A549 (cell line): ENCODE data around the gene ACADSB. TPM values are rescaled to one million over a fixed set of nuclear protein-coding genes. Genes with fewer than 3 reads are reported as not detected.

Experiments
- ATAC-seq, 2 experiments: fragments of 200-7000 bp in 1 of 2; fragments of >200 bp in 1 of 2; cut with Nextera tagmentation in 1 of 2; cut with Tn5 transposase in 1 of 2; 3 replicates each; pipeline versions ENCODE4 v1.8.0 to v1.9.1; 2018 to 2020; ENCODE audit warnings: mild to moderate bottlenecking in 1 of 2, moderate library complexity in 1 of 2
- CTCF ChIA-PET: fragments of 300-600 bp; sonication (Branson Sonifier 250); formaldehyde crosslinking; extraction: SDS; loops from one replicate; lab custom pipeline; 2021; ENCODE audit warnings: antibody characterized with exemption, inconsistent platforms; lab: Yijun Ruan, JAX
- POLR2A ChIA-PET: fragments of 350-600 bp; formaldehyde crosslinking; extraction: SDS; loops from one replicate; lab custom pipeline; 2021; ENCODE audit warnings: antibody characterized with exemption, inconsistent platforms; lab: Yijun Ruan, JAX
- DNase-seq, 2 experiments: peaks; one replicate each; pipeline versions ENCODE4 v3.0.0 to v3.0.0-alpha.2; 2011 to 2016; ENCODE audit warnings: low read depth in 1 of 2, low spot score in 1 of 2
- FAIRE-seq: peaks from 2 replicates; lab custom pipeline; 2011; peaks lifted over from hg19 to GRCh38; lab: Jason Lieb, UNC
- H3K27ac ChIP-seq, 2 experiments: fragments of >200 bp; sonication (Bioruptor Twin); formaldehyde crosslinking; 3 replicates each; pipeline ENCODE4 v1.5.1; 2016 to 2017
- H3K4me1 ChIP-seq: fragments of >200 bp; sonication (Bioruptor Twin); formaldehyde crosslinking; 3 replicates; pipeline ENCODE4 v1.6.1; 2016
- H3K4me2 ChIP-seq: fragments of >200 bp; sonication (Bioruptor Twin); formaldehyde crosslinking; 3 replicates; pipeline ENCODE4 v1.6.1; 2016
- H3K4me3 ChIP-seq: fragments of >200 bp; sonication (Bioruptor Twin); formaldehyde crosslinking; 3 replicates; pipeline ENCODE4 v1.5.1; 2016
- H3K9me3 ChIP-seq: fragments of >200 bp; sonication (Bioruptor Twin); formaldehyde crosslinking; 3 replicates; pipeline ENCODE4 v1.6.1; 2016
- BCL3 ChIP-seq: fragments of >200 bp; sonication (Bioruptor Twin); formaldehyde crosslinking; IDR thresholded peaks from 3 replicates; pipeline ENCODE4 v1.6.1; 2016
- CHD4 ChIP-seq: fragments of 200-600 bp; sonication (generic); IDR thresholded peaks from 2 replicates; pipeline ENCODE4 v1.6.1; 2016; ENCODE audit warnings: antibody characterized with exemption, mild to moderate bottlenecking, borderline replicate concordance
- CTCF ChIP-seq: fragments of >200 bp; sonication (Bioruptor Twin); formaldehyde crosslinking; IDR thresholded peaks from 3 replicates; pipeline ENCODE4 v1.5.1; 2016
- EHMT2 ChIP-seq: fragments of 200-600 bp; sonication (generic); IDR thresholded peaks from 2 replicates; pipeline ENCODE4 v1.6.1; 2016; ENCODE audit warnings: antibody characterized with exemption, low read depth, mild to moderate bottlenecking, moderate library complexity
- JUN ChIP-seq, 2 experiments: fragments of >200 bp; sonication (Bioruptor Twin); formaldehyde crosslinking; IDR thresholded peaks; 2 replicates in 1 of 2; 3 replicates in 1 of 2; pipeline ENCODE4 v1.6.1; 2016 to 2017
- KDM5A ChIP-seq: fragments of 200-600 bp; sonication (generic); IDR thresholded peaks from 2 replicates; pipeline ENCODE4 v1.6.1; 2016; ENCODE audit warnings: antibody characterized with exemption, mild to moderate bottlenecking
- NPAS2 ChIP-seq: fragments of 250-450 bp; sonication (Bioruptor Pico); IDR thresholded peaks from 2 replicates; pipeline ENCODE4 v1.8.0; 2022; ENCODE audit warnings: mild to moderate bottlenecking, moderate library complexity, borderline replicate concordance
- PBX3 ChIP-seq: IDR thresholded peaks from 2 replicates; pipeline ENCODE4 v1.6.1; 2012
- SREBF2 ChIP-seq: fragments of 450-650 bp; IDR thresholded peaks from 2 replicates; pipeline ENCODE4 v1.6.1; 2014; ENCODE audit warnings: mild to moderate bottlenecking, moderate library complexity
- USF2 ChIP-seq: fragments of 450-650 bp; IDR thresholded peaks from 2 replicates; pipeline ENCODE4 v1.6.1; 2014; ENCODE audit warnings: antibody characterized with exemption
- ZC3H11A ChIP-seq: fragments of 450-650 bp; IDR thresholded peaks from 2 replicates; pipeline ENCODE4 v1.6.1; 2014; ENCODE audit warnings: antibody characterized with exemption, mild to moderate bottlenecking
- WGBS: methylation state at CpG from one replicate; pipeline ENCODE4 v1.1.6; 2017; ENCODE audit errors: missing lambda C conversion rate; 5-methylcytosine and 5-hydroxymethylcytosine counted together
- polyA plus RNA-seq, 4 experiments: library from polyadenylated mRNA; depleted of rRNA in 3 of 4; stranded (reverse); fragments of >200 nt; fragmentation: RNase III in 1 of 4; extraction: RNeasy Plus Mini Kit Qiagen cat#74134 plus additional on column Dnase treatment in 1 of 4; gene quantifications; 2 replicates in 3 of 4; 3 replicates in 1 of 4; pipeline ENCODE4 v1.2.3, GENCODE V29; 2011 to 2017

Gene ACADSB
- polyA plus RNA-seq, 2 of the 4 experiments (the other 2 are of a cell fraction): 8.5 to 18.5 TPM

GRCh38 chr10:123061865-123062264 lies 53.1 kb downstream of the ACADSB start (continued):
- TF ChIP-seq CTCF: no peak
- TF ChIP-seq ZC3H11A: no peak
- no peak for TF ChIP-seq EHMT2
- TF ChIP-seq KDM5A: no peak
- no peak for TF ChIP-seq BCL3

GRCh38 chr10:123062726-123063125 lies 53.9 kb downstream of the ACADSB start:
- Histone ChIP-seq H3K27ac (no peak overlapping the region), H3K4me3 (no peak overlapping the region), H3K9me3 (no peaks in the 10 kb centered on the region), H3K4me1 (no peaks in the 10 kb centered on the region), H3K4me2 (peak overlapping the region; percentile 25; the same call in 1 of the 3 replicates)
- no peak for ATAC-seq
- TF ChIP-seq NPAS2 (CRISPR knock-in tag): no peak
- no peak for TF ChIP-seq PBX3
- CTCF ChIA-PET: no interaction called here
- WGBS: 33% methylated on average over 10 of the region's 10 CpGs
- peak in 1 of 2 experiments; percentile 10 for DNase-seq
- POLR2A ChIA-PET: no interaction called here
- no peak for FAIRE-seq

GRCh38 chr10:123068087-123068853 lies 59.5 kb downstream of the ACADSB start:
- Histone ChIP-seq H3K4me3 (no peak overlapping the region), H3K4me2 (no peak overlapping the region), H3K4me1 (no peaks in the 10 kb centered on the region), H3K9me3 (no peaks in the 10 kb centered on the region), H3K27ac (no peak overlapping the region)
- no peak for TF ChIP-seq SREBF2
- TF ChIP-seq BCL3: no peak
- TF ChIP-seq USF2: no peak
- ATAC-seq: no peak
- FAIRE-seq: no peak
- WGBS: 68% methylated on average over 10 of the region's 10 CpGs
- DNase-seq: no peak
- CTCF ChIA-PET: interaction anchor here (1.3 to 3.6 kb wide), 2 partner anchors 11 to 25 kb away, joined by 3 to 16 read pairs; no protein-coding TSS in a partner anchor
- POLR2A ChIA-PET: no interaction called here

- DNase-seq (no peak), ATAC-seq (no peak), FAIRE-seq (no peak)
- H3K4me1 ChIP-seq: no peaks in the 10 kb centered on the region
- no peak overlapping the region for H3K4me3 ChIP-seq
- CTCF ChIA-PET: interaction anchor here (0.5 kb wide), 1 partner anchor 33 kb away, joined by 3 read pairs; no protein-coding TSS in a partner anchor
- TF ChIP-seq CHD4 (no peak), CTCF (no peak), JUN (IDR thresholded peaks at IDR 0.05) (no peak), USF2 (no peak)
- H3K9me3 ChIP-seq: no peaks in the 10 kb centered on the region
- POLR2A ChIA-PET: no interaction called here
- H3K27ac ChIP-seq: no peak overlapping the region
- H3K4me2 ChIP-seq: no peak overlapping the region
- WGBS: 3% methylated on average over 8 of the region's 8 CpGs
Measured at GRCh38 chr10:123069246-123069986, 60.6 kb downstream of the ACADSB start.
